Aorta (tissue), 5 donors: Measurements from ENCODE around the gene EBP. TPM values are rescaled to one million over a fixed set of nuclear protein-coding genes. Genes with fewer than 3 reads are reported as not detected.

Experiments
- ATAC-seq: fragments of 200-7000 bp; cut with Tn5 transposase; one replicate; pipeline ENCODE4 v1.9.1; 2022; ENCODE audit warnings: moderate library complexity; ENCODE audit not compliant: low FRiP score
- DNase-seq, 2 donors: peaks; one replicate each; pipeline ENCODE4 v3.0.0-alpha.2; 2020
- H3K27ac ChIP-seq, 2 donors: one replicate each; pipeline ENCODE4 v1.5.1; 2013; ENCODE audit warnings: low read length in 2 of 2, mild to moderate bottlenecking in 2 of 2, moderate library complexity in 2 of 2, control low read depth in 1 of 2, inconsistent platforms in 1 of 2, low read depth in 1 of 2
- H3K27me3 ChIP-seq, 2 donors: one replicate each; pipeline ENCODE4 v1.6.1; 2013; ENCODE audit warnings: control low read depth in 1 of 2, low read length in 1 of 2, mild to moderate bottlenecking in 1 of 2, moderate library complexity in 1 of 2; ENCODE audit not compliant: insufficient read depth in 2 of 2, control insufficient read depth in 1 of 2
- H3K36me3 ChIP-seq, 2 donors: one replicate each; pipeline ENCODE4 v1.6.1; 2013; ENCODE audit warnings: control low read depth in 1 of 2, low read length in 1 of 2, mild to moderate bottlenecking in 1 of 2; ENCODE audit not compliant: insufficient read depth in 2 of 2, control insufficient read depth in 1 of 2
- H3K4me1 ChIP-seq, 2 donors: one replicate each; pipeline ENCODE4 v1.6.1; 2013; ENCODE audit warnings: low read length in 2 of 2, control low read depth in 1 of 2, mild to moderate bottlenecking in 1 of 2, moderate library complexity in 1 of 2; ENCODE audit not compliant: insufficient read depth in 2 of 2, control insufficient read depth in 1 of 2
- H3K4me3 ChIP-seq, 2 donors: one replicate each; pipeline ENCODE4 v1.5.1; 2013; ENCODE audit warnings: low read length in 2 of 2, control low read depth in 1 of 2, mild to moderate bottlenecking in 1 of 2
- H3K9me3 ChIP-seq: one replicate; pipeline ENCODE4 v1.6.1; 2013; ENCODE audit warnings: mild to moderate bottlenecking, low read length; ENCODE audit not compliant: control insufficient read depth
- WGBS, 2 donors: extraction: QIAGEN DNeasy Blood & Tissue Kit; methylation state at CpG; one replicate each; pipeline ENCODE4 v1.1.7; 2013; 5-methylcytosine and 5-hydroxymethylcytosine counted together
- intact Hi-C, 2 donors: fragments of 100-400 bp; cut with DNase I; formaldehyde crosslinking; loops; one replicate each; pipeline versions ENCODE4 v1.14.2 to v1.15.0; 2022
- long read RNA-seq, 2 donors: library from polyadenylated mRNA; unstranded; transcript quantifications; one replicate each; pipeline ENCODE4 v2.0.0, GENCODE V29; 2020 to 2021
- polyA plus RNA-seq, 2 donors: library from polyadenylated mRNA; stranded (reverse); fragments of 200-250 nt; gene quantifications; one replicate each; pipeline ENCODE4 v1.2.3, GENCODE V29; 2013
- total RNA-seq, 2 donors: library from RNA; stranded (reverse); fragmentation: NEBNext Ultra II Directional; extraction: Animal tissue kit (Norgen Biotek cat#: 25700); gene quantifications; one replicate each; pipeline ENCODE4 v1.2.1, GENCODE V29; 2021
- donor health status: healthy with polysubstance abuse.
- donor health status: Bipolar disorder and iron deficiency.
- donor health status: DM: no; HTN: no; CAD: no.
- donor health status: DM: no; HTN: no; CAD: no.
- donor health status: DM: yes; HTN: yes; CAD: no.

The EBP gene
- 10 to 100 TPM; 12.6 to 15.4 TPM for total RNA-seq
- polyA plus RNA-seq: 10 to 100 TPM; 21.7 to 32.7 TPM
- long read RNA-seq, donor 1, transcript EBP-205 (5 exons, 1,775 nt): major isoform, 19 of 24 reads
- long read RNA-seq, donor 1, partial matches to known transcripts: 1 of 24 reads
- long read RNA-seq, donor 1, other reads (novel, unspliced or antisense): 2 of 24 reads
- long read RNA-seq, donor 2, transcript EBP-205 (5 exons, 1,775 nt): major isoform, 7 of 8 reads
- long read RNA-seq, donor 2, partial matches to known transcripts: 0 of 8 reads
- long read RNA-seq, donor 2, other reads (novel, unspliced or antisense): 1 of 8 reads

DNA sequence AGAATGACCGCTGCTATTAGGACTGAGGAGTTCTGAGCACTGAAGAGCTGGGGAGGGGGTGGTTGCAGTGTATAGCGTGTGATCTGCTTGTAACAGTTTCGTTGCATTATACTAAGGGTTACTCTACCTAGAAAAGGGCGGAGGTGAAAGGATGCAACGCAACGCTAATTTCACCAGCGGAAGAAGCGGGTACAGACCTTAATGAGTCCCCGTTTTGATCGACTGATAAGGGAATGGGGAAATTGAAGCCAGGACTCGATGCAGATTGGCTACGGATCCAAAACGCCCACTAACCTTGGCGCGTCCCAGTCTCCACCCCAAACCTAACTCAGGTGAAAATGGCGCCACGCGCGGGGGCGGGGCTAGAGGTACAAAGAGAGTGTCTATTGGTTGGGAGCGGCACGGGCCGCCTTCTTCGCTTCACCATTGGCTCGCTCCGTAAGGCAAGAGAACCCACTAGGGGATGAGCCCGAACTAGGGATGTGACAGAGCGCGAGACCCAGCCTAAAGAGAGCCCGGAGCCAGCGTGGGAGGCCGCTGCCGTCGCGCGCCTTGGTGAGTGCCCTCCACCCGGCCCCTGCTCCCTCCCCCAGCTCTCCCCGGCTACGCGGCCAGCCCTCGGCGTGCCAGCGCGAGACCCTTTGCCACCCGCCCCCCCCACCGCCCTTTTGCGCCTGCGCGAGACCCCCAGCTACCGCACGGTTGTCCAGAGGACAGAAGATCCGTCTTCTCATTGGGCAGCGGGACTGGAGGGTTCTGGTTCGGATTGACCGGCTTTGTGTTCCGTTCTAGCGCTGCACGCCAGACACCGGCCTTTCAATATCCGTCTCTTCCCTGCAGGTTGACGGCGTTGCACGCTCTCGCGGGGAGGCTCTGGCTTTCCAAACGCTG lies at the start of gene EBP:
Gene EBP (plus strand): TSS at position 456 of the 891 bp plus-strand sequence. CDS start 1,964 bp downstream, outside the sequence.
- no peak within 1 kb of the TSS for H3K27ac ChIP-seq
- no peaks in the 10 kb centered on the region for H3K4me1 ChIP-seq
- ATAC-seq (peak; percentile 93), DNase-seq (peak; percentile 91 to 93)
- intact Hi-C loops: no loop called here
- H3K4me3 ChIP-seq: peak within 1 kb of the TSS; percentile 37 to 66
- no peaks in the 10 kb centered on the region for H3K36me3 ChIP-seq
- H3K9me3 ChIP-seq: no peaks in the 10 kb centered on the region
- WGBS, 2 donors: 1 to 34% methylated on average over 52 to 66 of the region's 66 CpGs
- H3K27me3 ChIP-seq: no peaks in the 10 kb centered on the region

DNA sequence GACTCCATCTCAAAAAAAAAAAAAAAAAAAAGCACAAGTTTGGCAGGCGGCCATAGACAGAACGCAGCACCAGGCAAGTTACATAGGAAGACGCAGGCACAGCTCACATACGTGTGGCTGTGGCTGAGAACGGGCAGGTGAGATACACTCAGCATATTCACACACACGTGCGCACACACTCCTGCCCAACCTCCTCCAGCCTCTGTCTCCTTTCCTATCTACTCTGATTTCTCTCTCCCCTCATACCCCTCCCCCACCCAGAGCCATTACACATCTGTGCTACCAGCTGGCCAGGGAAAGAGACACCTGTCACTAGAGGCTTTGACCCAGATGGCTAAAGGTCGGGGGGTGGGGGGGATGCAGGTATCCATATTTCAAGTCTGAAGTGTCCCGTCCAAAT lies 49.4 kb upstream of the EBP start:
- intact Hi-C loops: no loop called here
- H3K4me3 ChIP-seq: no peak overlapping the region
- H3K27ac ChIP-seq: no peak overlapping the region
- WGBS, 2 donors: 69 to 80% methylated on average over 9 of the region's 9 CpGs
- no peaks in the 10 kb centered on the region for H3K27me3 ChIP-seq
- no peaks in the 10 kb centered on the region for H3K36me3 ChIP-seq
- DNase-seq: no peak
- no peaks in the 10 kb centered on the region for H3K9me3 ChIP-seq
- ATAC-seq: no peak
- no peaks in the 10 kb centered on the region for H3K4me1 ChIP-seq

DNA sequence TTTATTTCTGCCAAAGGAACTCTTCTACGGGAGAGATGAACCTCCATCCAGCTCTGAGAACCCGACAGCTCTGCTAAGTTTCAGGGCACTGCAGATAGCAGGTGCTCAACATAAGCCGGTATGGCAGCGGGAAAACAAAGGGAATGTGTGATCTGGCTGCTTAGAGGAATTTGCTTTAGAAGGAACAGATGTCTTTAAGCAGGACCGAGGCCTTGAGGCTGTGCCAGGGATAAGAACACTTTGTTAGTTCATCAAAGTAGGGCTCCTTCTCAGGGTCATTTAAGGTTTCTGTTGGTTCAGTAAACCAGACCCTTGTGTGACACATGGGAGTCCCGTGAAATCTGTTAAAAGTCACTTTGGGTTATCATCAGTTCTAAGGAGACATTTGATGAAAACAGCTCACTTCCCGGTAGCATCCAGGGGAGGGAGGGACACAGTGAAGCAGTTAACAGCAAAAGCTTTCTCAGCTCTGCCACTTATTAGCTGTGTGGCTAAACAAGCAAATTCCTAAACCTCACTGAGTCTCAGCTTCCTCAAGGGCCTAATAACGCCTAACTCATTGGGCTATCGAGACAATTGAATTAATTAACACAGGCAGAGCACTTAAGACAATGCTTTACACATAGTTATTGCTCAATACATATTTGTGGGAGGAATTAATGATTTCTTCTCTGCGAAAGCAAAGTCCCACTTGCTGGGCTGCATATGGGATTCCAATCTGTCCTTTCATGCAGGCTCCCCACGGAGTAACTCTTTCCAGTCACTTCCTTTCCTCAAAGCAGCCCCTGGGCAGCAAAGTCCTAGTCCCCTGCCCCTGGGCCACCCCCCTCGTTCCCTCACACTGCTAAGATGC lies 48.5 kb upstream of the EBP start:
- 65 to 66% methylated on average over 12 of the region's 12 CpGs for WGBS, 2 donors
- no peak for ATAC-seq
- Histone ChIP-seq H3K9me3 (no peaks in the 10 kb centered on the region), H3K36me3 (no peaks in the 10 kb centered on the region), H3K27me3 (no peaks in the 10 kb centered on the region), H3K4me1 (no peaks in the 10 kb centered on the region), H3K27ac (no peak overlapping the region), H3K4me3 (no peak overlapping the region)
- no peak for DNase-seq
- intact Hi-C loops: no loop called here

GRCh38 chrX:48473704-48473990 lies 48.0 kb upstream of the EBP start:
- Histone ChIP-seq H3K36me3 (no peaks in the 10 kb centered on the region), H3K9me3 (no peaks in the 10 kb centered on the region), H3K27me3 (no peaks in the 10 kb centered on the region), H3K27ac (no peak overlapping the region), H3K4me3 (no peak overlapping the region), H3K4me1 (no peaks in the 10 kb centered on the region)
- 60 to 62% methylated on average over 9 of the region's 9 CpGs for WGBS, 2 donors
- DNase-seq (no peak), ATAC-seq (no peak)
- intact Hi-C loops: no loop called here

GRCh38 chrX:48474127-48474526 lies 47.5 kb upstream of the EBP start:
- whole genome bisulfite sequencing, 2 donors: 57 to 62% methylated on average over 10 of the region's 10 CpGs
- intact Hi-C loops: no loop called here
- Histone ChIP-seq H3K27me3 (no peaks in the 10 kb centered on the region), H3K36me3 (no peaks in the 10 kb centered on the region), H3K4me1 (no peaks in the 10 kb centered on the region), H3K4me3 (no peak overlapping the region), H3K27ac (no peak overlapping the region), H3K9me3 (no peaks in the 10 kb centered on the region)
- DNase-seq: no peak
- no peak for ATAC-seq

DNA sequence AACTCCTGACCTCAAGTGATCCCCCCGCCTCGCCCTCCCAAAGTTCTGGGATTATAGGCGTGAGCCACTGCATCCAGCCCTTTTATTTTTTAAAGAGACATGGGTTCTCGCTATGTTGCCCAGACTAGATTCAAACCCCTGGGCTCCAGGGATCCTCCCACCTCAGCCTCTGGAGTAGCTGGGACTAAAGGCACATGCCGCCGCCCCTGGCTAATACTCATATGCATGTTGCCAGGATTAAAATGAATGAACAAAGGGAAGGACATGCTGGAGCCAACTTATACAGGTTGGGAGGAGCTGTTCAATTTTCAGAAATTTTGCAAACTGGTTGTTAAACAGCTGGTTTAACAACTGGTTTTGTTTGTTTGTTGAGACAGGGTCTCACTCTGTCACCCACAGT lies 47.0 kb upstream of the EBP start:
- Histone ChIP-seq H3K27me3 (no peaks in the 10 kb centered on the region), H3K4me3 (no peak overlapping the region), H3K4me1 (no peaks in the 10 kb centered on the region), H3K36me3 (no peaks in the 10 kb centered on the region), H3K27ac (no peak overlapping the region), H3K9me3 (no peaks in the 10 kb centered on the region)
- DNase-seq (no peak), ATAC-seq (no peak)
- WGBS, 2 donors: 78 to 79% methylated on average over 6 of the region's 6 CpGs
- intact Hi-C loops: no loop called here

DNA sequence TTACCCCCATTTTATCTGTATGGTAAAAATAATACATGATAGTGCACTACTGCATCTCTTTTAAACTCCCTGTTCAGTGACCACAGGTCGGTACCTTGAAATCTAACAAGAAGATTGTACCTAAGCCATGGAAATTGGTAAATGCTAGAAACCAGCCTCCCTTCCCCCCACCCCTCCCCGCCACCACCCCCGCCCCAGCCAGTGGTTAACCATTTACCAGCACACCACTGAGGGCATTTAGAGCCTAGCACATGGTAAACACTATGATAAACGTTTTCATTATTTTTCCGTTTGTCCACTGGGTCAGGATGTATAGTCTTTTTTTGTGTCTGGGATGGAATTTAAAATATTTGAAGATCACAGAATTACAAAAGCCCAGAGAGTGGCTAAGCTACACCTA lies 46.3 kb upstream of the EBP start:
- intact Hi-C loops: no loop called here
- no peaks in the 10 kb centered on the region for H3K9me3 ChIP-seq
- WGBS, 2 donors: 2 to 26% methylated on average over 5 of the region's 5 CpGs
- no peaks in the 10 kb centered on the region for H3K4me1 ChIP-seq
- no peaks in the 10 kb centered on the region for H3K36me3 ChIP-seq
- no peak overlapping the region for H3K27ac ChIP-seq
- ATAC-seq (no peak), DNase-seq (no peak)
- H3K4me3 ChIP-seq: peak overlapping the region; percentile 53 to 79
- no peaks in the 10 kb centered on the region for H3K27me3 ChIP-seq

- Histone ChIP-seq H3K27me3 (no peaks in the 10 kb centered on the region), H3K9me3 (no peaks in the 10 kb centered on the region), H3K4me3 (peak within 1 kb of the TSS; percentile 53 to 79), H3K4me1 (no peaks in the 10 kb centered on the region), H3K27ac (peak within 1 kb of the TSS in 1 of 2 donors; percentile 83), H3K36me3 (no peaks in the 10 kb centered on the region)
- DNase-seq: peak; percentile 94
- intact Hi-C loops: no loop called here
- 1 to 35% methylated on average over 75 of the region's 75 CpGs for WGBS, 2 donors
- ATAC-seq: peak; percentile 93
Observed at GRCh38 chrX:48475774-48476577, 45.6 kb upstream of the EBP start, which contains the start of gene FTSJ1. TSS of gene FTSJ1 (plus strand) at chrX:48476199. CDS start at chrX:48478048, 1,849 bp downstream.
